HG02852 (cell line): Measurements from ENCODE around the gene UQCC2.

Experiments
- ATAC-seq: cut with Tn5 transposase; IDR thresholded peaks from one replicate; pipeline ENCODE4 v1.9.1; 2021; ENCODE audit warnings: mild to moderate bottlenecking, moderate library complexity; ENCODE audit not compliant: unreplicated experiment

UQCC2 gene

GRCh38 chr6:33708516-33709204, 2.8 kb downstream of the UQCC2 start:
- no peak for ATAC-seq

GRCh38 chr6:33707771-33708170, 3.7 kb downstream of the UQCC2 start:
- ATAC-seq = no peak

GRCh38 chr6:33705955-33706725, 5.4 kb downstream of the UQCC2 start:
- ATAC-seq = no peak

GRCh38 chr6:33705268-33705885, 6.1 kb downstream of the UQCC2 start:
- no peak for ATAC-seq

GRCh38 chr6:33704215-33705066, 7.1 kb downstream of the UQCC2 start:
- ATAC-seq = no peak

GRCh38 chr6:33702345-33702977, 9.0 kb downstream of the UQCC2 start:
- ATAC-seq = no peak

- ATAC-seq = no peak
Observed at GRCh38 chr6:33700391-33701050, 11.0 kb downstream of the UQCC2 start.

GRCh38 chr6:33699739-33700138, 11.8 kb downstream of the UQCC2 start:
- no peak for ATAC-seq

GRCh38 chr6:33699131-33699530, 12.4 kb downstream of the UQCC2 start:
- no peak for ATAC-seq

GRCh38 chr6:33698494-33698893, 13.0 kb downstream of the UQCC2 start:
- ATAC-seq = no peak

GRCh38 chr6:33697845-33698244, 13.7 kb downstream of the UQCC2 start:
- no peak for ATAC-seq

- ATAC-seq = no peak
Observed at GRCh38 chr6:33696548-33697518, 14.7 kb downstream of the UQCC2 start.

GRCh38 chr6:33696076-33696475, 15.4 kb downstream of the UQCC2 start:
- ATAC-seq = no peak

- ATAC-seq = no peak
Observed at GRCh38 chr6:33695451-33695887, 16.0 kb downstream of the UQCC2 start.

GRCh38 chr6:33694977-33695376, 16.5 kb downstream of the UQCC2 start:
- ATAC-seq = no peak

- ATAC-seq = no peak
Observed at GRCh38 chr6:33694401-33694931, 17.0 kb downstream of the UQCC2 start.

GRCh38 chr6:33693186-33694105, 18.1 kb downstream of the UQCC2 start:
- no peak for ATAC-seq

- no peak for ATAC-seq
Observed at GRCh38 chr6:33692760-33693158, 18.7 kb downstream of the UQCC2 start.
